ENCODE data around the gene ZNF664. TPM values are rescaled to one million over a fixed set of nuclear protein-coding genes. Genes with fewer than 3 reads are reported as not detected.

The ZNF664 gene
- total RNA-seq, 1 donor from 2014 or later: 97.5 TPM

DNA sequence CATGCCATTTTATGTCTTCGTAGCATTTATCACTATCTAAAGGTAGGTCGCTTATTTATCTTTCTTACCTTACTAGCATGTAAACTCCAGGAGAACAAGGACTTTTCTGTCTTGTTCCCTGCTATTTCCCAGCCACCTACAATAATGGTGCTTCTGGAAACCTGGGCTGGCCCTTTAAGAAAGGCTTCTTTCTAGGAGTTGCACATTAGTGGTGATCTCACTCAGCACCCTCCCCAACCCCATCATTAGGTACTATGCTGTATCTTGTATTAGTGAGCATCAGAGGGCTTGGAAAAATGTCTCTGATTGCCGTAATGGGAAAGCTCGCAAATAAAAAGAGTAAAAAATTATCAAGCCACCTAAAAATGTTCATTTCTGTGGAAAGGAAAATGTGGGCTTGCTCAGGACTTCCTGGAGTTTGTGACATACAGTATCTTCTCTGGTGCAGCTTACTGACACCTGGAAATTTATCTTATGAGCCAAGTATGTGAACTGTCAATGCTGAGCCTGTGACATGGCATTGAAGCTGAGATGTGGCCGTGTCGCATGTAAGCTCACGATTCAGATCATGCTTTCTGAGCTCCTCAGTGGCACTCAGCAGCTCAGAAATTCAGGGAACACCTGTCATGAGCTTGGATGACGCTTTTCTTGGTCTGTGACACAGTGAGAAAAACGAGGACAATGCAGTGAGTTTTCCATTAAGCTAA is 12.8 kb upstream of the ZNF664 start:
- H3K36me3 ChIP-seq (ENCODE audit: control insufficient read depth, insufficient read depth, low read length): no peaks in the 10 kb centered on the region
- TF ChIP-seq, protein P1, sequence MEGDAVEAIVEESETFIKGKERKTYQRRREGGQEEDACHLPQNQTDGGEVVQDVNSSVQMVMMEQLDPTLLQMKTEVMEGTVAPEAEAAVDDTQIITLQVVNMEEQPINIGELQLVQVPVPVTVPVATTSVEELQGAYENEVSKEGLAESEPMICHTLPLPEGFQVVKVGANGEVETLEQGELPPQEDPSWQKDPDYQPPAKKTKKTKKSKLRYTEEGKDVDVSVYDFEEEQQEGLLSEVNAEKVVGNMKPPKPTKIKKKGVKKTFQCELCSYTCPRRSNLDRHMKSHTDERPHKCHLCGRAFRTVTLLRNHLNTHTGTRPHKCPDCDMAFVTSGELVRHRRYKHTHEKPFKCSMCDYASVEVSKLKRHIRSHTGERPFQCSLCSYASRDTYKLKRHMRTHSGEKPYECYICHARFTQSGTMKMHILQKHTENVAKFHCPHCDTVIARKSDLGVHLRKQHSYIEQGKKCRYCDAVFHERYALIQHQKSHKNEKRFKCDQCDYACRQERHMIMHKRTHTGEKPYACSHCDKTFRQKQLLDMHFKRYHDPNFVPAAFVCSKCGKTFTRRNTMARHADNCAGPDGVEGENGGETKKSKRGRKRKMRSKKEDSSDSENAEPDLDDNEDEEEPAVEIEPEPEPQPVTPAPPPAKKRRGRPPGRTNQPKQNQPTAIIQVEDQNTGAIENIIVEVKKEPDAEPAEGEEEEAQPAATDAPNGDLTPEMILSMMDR (IDR thresholded peaks at IDR 0.05; ENCODE audit: insufficient read depth, low read length, poor library complexity, severe bottlenecking): no peak

DNA sequence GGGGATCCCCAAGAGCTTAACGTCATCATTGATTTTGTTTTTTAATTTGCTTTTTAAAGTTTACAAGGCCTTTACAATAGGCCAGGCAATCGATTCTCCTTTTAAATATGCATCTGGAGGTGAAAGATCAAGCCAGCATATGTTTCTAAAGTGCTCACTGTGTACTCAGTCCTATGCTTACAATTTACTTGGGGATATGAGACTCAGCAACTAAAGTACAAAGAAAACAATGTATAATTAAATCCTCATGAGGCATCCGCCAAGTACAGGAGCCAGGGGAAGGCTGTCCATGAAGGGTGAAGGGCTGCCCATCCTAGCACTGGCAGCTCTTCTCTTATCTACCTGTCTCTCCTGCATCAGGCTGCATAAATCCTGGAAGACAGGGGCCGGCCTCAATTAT is 12.2 kb upstream of the ZNF664 start:
- TF ChIP-seq, protein P1 (IDR thresholded peaks at IDR 0.05; ENCODE audit: insufficient read depth, low read length, poor library complexity, severe bottlenecking): no peak
- DNase-seq (ENCODE audit: low read depth): no peak
- no peaks in the 10 kb centered on the region for H3K27me3 ChIP-seq (ENCODE audit: control insufficient read depth, insufficient read depth, low read length)
- H3K4me3 ChIP-seq (ENCODE audit: low read depth, low read length): no peak overlapping the region
- no peaks in the 10 kb centered on the region for H3K36me3 ChIP-seq (ENCODE audit: control insufficient read depth, insufficient read depth, low read length)

More for the DNA sequence above, 12.8 kb upstream of the ZNF664 start:
- no peak for DNase-seq (ENCODE audit: low read depth)
- no peak overlapping the region for H3K4me3 ChIP-seq (ENCODE audit: low read depth, low read length)
- no peaks in the 10 kb centered on the region for H3K27me3 ChIP-seq (ENCODE audit: control insufficient read depth, insufficient read depth, low read length)

DNA sequence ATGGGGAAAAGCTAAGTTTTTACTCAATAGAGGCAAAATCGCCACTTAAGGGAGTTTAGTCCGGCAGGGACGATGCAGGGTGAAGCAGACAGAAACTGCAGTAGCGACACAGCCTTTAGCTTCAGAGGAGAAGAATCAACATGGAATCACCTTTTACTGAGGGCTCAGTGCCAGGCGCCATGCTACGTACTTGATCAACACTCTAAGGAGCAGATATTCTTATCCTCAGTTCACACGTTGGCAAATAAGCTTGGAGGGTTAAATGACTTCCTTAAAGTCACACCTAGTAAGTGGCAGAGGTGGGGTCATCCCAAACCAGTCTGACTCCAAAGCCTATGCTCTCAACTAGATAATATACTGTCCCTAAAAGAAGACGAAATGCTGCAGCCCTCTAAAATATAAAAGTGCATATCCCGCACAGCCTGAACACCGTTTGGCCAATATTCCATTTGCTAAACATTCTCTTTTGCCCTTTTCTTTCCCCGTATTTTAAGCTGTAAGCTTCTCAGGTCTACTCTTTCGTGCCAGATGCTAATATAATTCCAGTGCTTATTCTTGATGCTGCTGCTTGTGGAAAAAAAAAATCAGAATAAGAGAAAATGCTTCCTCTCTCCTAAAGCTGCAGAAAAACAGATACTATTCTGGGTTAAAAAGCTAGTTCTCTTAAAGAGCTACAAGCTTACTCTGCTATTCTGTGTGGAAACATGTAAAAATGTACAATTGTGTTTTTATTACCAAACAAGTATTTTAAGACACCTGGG is 11.2 kb upstream of the ZNF664 start:
- TF ChIP-seq, protein P1 (IDR thresholded peaks at IDR 0.05; ENCODE audit: insufficient read depth, low read length, poor library complexity, severe bottlenecking): no peak
- H3K4me3 ChIP-seq (ENCODE audit: low read depth, low read length): no peak overlapping the region

DNA sequence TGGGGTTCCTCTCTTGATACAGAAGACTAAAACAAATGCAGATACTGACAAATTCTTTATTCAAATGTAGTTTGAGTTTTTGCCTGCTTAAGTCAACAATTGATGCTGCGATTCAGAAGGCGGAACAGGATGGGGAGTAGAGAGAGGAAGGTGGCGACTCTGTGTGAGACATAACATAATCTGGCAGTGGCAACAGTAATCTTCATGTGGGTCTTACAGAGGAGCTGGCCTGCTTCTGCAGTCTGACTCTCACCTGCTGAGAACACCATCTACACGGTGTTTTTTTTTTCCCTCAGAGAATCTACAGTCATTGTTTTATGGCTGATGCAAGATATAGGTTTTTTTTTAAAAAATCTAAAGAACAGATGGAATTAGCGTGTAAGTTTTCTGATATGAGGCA is 10.5 kb upstream of the ZNF664 start:
- H3K27me3 ChIP-seq (ENCODE audit: control insufficient read depth, insufficient read depth, low read length): no peaks in the 10 kb centered on the region
- no peak overlapping the region for H3K4me3 ChIP-seq (ENCODE audit: low read depth, low read length)
- DNase-seq (ENCODE audit: low read depth): no peak
- TF ChIP-seq, protein P1 (IDR thresholded peaks at IDR 0.05; ENCODE audit: insufficient read depth, low read length, poor library complexity, severe bottlenecking): no peak
- H3K36me3 ChIP-seq (ENCODE audit: control insufficient read depth, insufficient read depth, low read length): no peaks in the 10 kb centered on the region

More for the DNA sequence above, 11.2 kb upstream of the ZNF664 start:
- DNase-seq (ENCODE audit: low read depth): no peak
- H3K36me3 ChIP-seq (ENCODE audit: control insufficient read depth, insufficient read depth, low read length): no peaks in the 10 kb centered on the region
- no peaks in the 10 kb centered on the region for H3K27me3 ChIP-seq (ENCODE audit: control insufficient read depth, insufficient read depth, low read length)

DNA sequence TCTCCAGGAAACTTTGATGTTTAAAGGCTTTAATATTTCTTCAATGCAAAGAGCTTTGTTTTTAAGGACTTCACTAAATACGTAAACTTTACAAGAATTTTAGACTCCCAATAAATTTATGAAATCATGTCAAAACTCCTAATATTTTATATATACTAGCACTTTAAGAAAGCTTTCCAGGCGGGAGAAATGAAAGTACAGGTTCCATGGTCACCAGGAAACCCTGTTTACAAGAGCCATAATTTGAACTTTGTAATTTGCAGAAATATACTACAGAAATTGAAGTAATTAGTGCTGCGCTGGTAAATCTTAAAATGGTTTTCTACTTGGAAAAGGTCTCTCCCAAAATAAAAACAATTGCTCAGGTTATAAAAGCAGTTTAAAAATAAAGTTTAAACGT is 9.2 kb upstream of the ZNF664 start:
- H3K27me3 ChIP-seq (ENCODE audit: control insufficient read depth, insufficient read depth, low read length): no peaks in the 10 kb centered on the region
- H3K4me3 ChIP-seq (ENCODE audit: low read depth, low read length): no peak overlapping the region
- TF ChIP-seq, protein P1 (IDR thresholded peaks at IDR 0.05; ENCODE audit: insufficient read depth, low read length, poor library complexity, severe bottlenecking): no peak
- no peaks in the 10 kb centered on the region for H3K36me3 ChIP-seq (ENCODE audit: control insufficient read depth, insufficient read depth, low read length)
- DNase-seq (ENCODE audit: low read depth): no peak
